HL-60 (cell line): ENCODE data around the gene PWP1.

Experiments
- DNase-seq, 2 experiments: peaks; one replicate each; pipeline ENCODE4 v3.0.0-alpha.2; 2010 to 2020; ENCODE audit warnings: low read depth in 1 of 2, low spot score in 1 of 2
- H3K27ac ChIP-seq: fragments of 250-450 bp; sonication (Bioruptor Pico); replicated peaks from 2 replicates; pipeline ENCODE4 v1.5.1; 2020; ENCODE audit warnings: mild to moderate bottlenecking, moderate library complexity
- H3K27me3 ChIP-seq: fragments of 250-450 bp; sonication (Bioruptor Pico); 2 replicates; pipeline ENCODE4 v1.5.1; 2021; ENCODE audit warnings: mild to moderate bottlenecking, moderate library complexity; ENCODE audit not compliant: insufficient read depth, poor library complexity, severe bottlenecking
- H3K4me3 ChIP-seq: replicated peaks from 2 replicates; pipeline ENCODE4 v1.5.1; 2011; ENCODE audit warnings: mild to moderate bottlenecking, control low read depth, low read length; ENCODE audit not compliant: insufficient read depth
- GABPA ChIP-seq: IDR thresholded peaks from 2 replicates; pipeline ENCODE4 v1.6.1; 2012; ENCODE audit warnings: low read depth
- POLR2AphosphoS5 ChIP-seq: IDR thresholded peaks from 2 replicates; pipeline ENCODE4 v1.6.1; 2012; ENCODE audit warnings: low read depth
- REST ChIP-seq: IDR thresholded peaks from 2 replicates; pipeline ENCODE4 v1.6.1; 2012; ENCODE audit warnings: low read depth; ENCODE audit not compliant: insufficient replicate concordance
- SPI1 ChIP-seq: IDR thresholded peaks from 2 replicates; pipeline ENCODE4 v1.6.1; 2012; ENCODE audit warnings: low read depth, mild to moderate bottlenecking, borderline replicate concordance
- long read RNA-seq: library from polyadenylated mRNA; unstranded; transcript quantifications from one replicate; pipeline ENCODE4 v2.0.0, GENCODE V29; 2020
- TF ChIP-seq, protein P1 (sequence below): IDR thresholded peaks from one replicate; pipeline ENCODE4 v1.5.1; 2011; ENCODE audit warnings: low read length, control low read depth, inconsistent platforms; ENCODE audit not compliant: insufficient read depth

The PWP1 gene
- long read RNA-seq, transcript PWP1-201 (15 exons, 2,621 nt), result major isoform, 122 of 168 reads
- long read RNA-seq, partial matches to known transcripts, result 33 of 168 reads
- long read RNA-seq, other reads (novel, unspliced or antisense), result 13 of 168 reads

GRCh38 chr12:107685360-107686248 is at the start of gene PWP1:
Gene PWP1, plus strand, starts transcription at chr12:107685799. Its CDS starts 101 bp downstream, at chr12:107685900.
- H3K27ac ChIP-seq, result peak within 1 kb of the TSS; percentile 78
- peak within 1 kb of the TSS; percentile 100 for H3K4me3 ChIP-seq
- TF ChIP-seq REST (peak; percentile 43), GABPA (no peak), POLR2AphosphoS5 (peak; percentile 94)
- peak; percentile 95 to 97 for DNase-seq
- no peaks in the 10 kb centered on the region for H3K27me3 ChIP-seq

DNA sequence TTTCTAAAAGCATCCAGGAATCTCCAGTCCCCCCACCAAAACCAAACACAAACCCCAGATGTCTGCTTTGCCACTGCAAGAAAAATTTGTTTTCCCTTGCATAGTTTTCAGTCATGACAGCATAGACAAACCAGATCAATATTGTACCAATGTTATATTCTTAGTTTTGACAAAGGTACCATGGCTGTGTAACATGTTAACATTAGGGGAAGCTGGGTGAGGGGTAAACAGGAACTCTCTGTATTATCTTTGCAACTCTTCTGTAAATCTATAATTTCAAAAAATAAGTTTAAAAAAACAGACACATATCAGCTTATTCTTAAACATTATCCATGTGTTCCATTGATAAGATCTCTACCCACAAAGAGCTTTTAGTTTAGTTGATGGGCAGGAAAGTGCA is 44.4 kb upstream of the PWP1 start:
- Histone ChIP-seq H3K27me3 (no peaks in the 10 kb centered on the region), H3K27ac (no peak overlapping the region), H3K4me3 (no peak overlapping the region)
- no peak for TF ChIP-seq GABPA
- TF ChIP-seq, protein P1, sequence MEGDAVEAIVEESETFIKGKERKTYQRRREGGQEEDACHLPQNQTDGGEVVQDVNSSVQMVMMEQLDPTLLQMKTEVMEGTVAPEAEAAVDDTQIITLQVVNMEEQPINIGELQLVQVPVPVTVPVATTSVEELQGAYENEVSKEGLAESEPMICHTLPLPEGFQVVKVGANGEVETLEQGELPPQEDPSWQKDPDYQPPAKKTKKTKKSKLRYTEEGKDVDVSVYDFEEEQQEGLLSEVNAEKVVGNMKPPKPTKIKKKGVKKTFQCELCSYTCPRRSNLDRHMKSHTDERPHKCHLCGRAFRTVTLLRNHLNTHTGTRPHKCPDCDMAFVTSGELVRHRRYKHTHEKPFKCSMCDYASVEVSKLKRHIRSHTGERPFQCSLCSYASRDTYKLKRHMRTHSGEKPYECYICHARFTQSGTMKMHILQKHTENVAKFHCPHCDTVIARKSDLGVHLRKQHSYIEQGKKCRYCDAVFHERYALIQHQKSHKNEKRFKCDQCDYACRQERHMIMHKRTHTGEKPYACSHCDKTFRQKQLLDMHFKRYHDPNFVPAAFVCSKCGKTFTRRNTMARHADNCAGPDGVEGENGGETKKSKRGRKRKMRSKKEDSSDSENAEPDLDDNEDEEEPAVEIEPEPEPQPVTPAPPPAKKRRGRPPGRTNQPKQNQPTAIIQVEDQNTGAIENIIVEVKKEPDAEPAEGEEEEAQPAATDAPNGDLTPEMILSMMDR, result no peak
- TF ChIP-seq REST, result no peak
- TF ChIP-seq POLR2AphosphoS5, result no peak
- no peak for TF ChIP-seq SPI1
- DNase-seq, result no peak

- no peak overlapping the region for H3K27ac ChIP-seq
- no peak for DNase-seq
- H3K27me3 ChIP-seq, result no peaks in the 10 kb centered on the region
- TF ChIP-seq, protein P1, result no peak
- TF ChIP-seq SPI1 (no peak), POLR2AphosphoS5 (no peak), REST (no peak), GABPA (no peak)
- H3K4me3 ChIP-seq, result no peak overlapping the region
Measured at GRCh38 chr12:107642240-107642639, 43.4 kb upstream of the PWP1 start.
